Measurements from ENCODE around the gene INPP4B. TPM values are rescaled to one million over a fixed set of nuclear protein-coding genes. Genes with fewer than 3 reads are reported as not detected.

Gene INPP4B
- polyA plus RNA-seq, 1 of the 3 experiments (the other 2 are of a cell fraction) = 0.08 TPM

GRCh38 chr4:142354794-142355420 lies 491.2 kb downstream of the INPP4B start (continued):
- TF ChIP-seq SIN3A (IDR thresholded peaks at IDR 0.05; ENCODE audit: borderline replicate concordance, low read depth, low read length) = no peak

DNA sequence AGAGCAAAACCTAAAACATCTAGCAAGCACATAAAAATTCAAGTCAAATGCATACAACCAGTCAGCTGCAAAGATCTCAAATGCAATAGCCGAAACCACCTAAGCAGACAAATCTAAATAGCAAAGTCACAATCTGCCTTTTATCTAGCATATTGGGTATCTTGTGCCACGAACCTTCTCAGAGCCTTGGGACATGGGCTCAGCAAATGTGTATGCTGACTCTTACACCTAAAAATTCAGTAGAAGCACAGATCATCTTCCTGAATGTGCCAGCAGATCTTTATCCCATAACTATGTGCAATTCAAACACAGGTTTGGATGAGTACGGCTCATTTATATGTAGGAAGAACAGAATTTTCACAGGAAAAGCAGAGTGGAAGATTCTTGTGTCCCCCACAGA lies 492.1 kb downstream of the INPP4B start:
- H3K9me3 ChIP-seq = no peaks in the 10 kb centered on the region
- no peak overlapping the region for H3K4me3 ChIP-seq (ENCODE audit: low read depth in 2 of 2, low read length in 1 of 2)
- no peaks in the 10 kb centered on the region for H3K9me2 ChIP-seq
- no peaks in the 10 kb centered on the region for H3F3A ChIP-seq (replicated peaks; ENCODE audit: insufficient read depth)
- H3K79me2 ChIP-seq (ENCODE audit: insufficient read depth) = no peaks in the 10 kb centered on the region
- no peak overlapping the region for H3K9ac ChIP-seq
- H4K20me1 ChIP-seq (ENCODE audit: insufficient read depth) = no peaks in the 10 kb centered on the region
- CTCF ChIA-PET = interaction anchor here (0.9 to 6.2 kb wide), 7 partner anchors 10 to 492 kb away, joined by 3 to 55 read pairs (median 4); partner anchors contain the start of gene INPP4B
- no peaks in the 10 kb centered on the region for H3K36me3 ChIP-seq (replicated peaks in 1 of 2; ENCODE audit: control insufficient read depth in 1 of 2, insufficient read depth in 2 of 2, low read length in 1 of 2)
- DNase-seq = no peak
- TF ChIP-seq POLR2AphosphoS5 (IDR thresholded peaks at IDR 0.05; ENCODE audit: low read depth, low read length) = no peak
- no peak for TF ChIP-seq RXRA (IDR thresholded peaks at IDR 0.05; ENCODE audit: borderline replicate concordance, low read depth)
- no peak for TF ChIP-seq RFX5 (IDR thresholded peaks at IDR 0.05; ENCODE audit: low read length)
- TF ChIP-seq FOXJ3 (CRISPR knock-in tag; IDR thresholded peaks at IDR 0.05) = no peak
- no peak for TF ChIP-seq GATA2 (CRISPR knock-in tag; IDR thresholded peaks at IDR 0.05)
- peak; percentile 6; the same call in 1 of the 2 replicates for TF ChIP-seq TCF12 (IDR thresholded peaks at IDR 0.05)
- 0 out of 4 replicates have a peak, but pooled peaks of 1 of the 2 experiments have one; percentile 10 for TF ChIP-seq EP300 (IDR thresholded peaks at IDR 0.05; ENCODE audit: borderline replicate concordance in 1 of 2, low read depth in 1 of 2, low read length in 1 of 2)
- H3K4me2 ChIP-seq = no peak overlapping the region; the same call in 1 of the 2 replicates
- POLR2A ChIA-PET = no interaction called here
- H3K27ac ChIP-seq (ENCODE audit: low read depth in 2 of 2, low read length in 1 of 2) = no peak overlapping the region
- H3K4me1 ChIP-seq (ENCODE audit: control insufficient read depth in 1 of 2, insufficient read depth in 2 of 2, low read depth in 1 of 2, low read length in 1 of 2) = peaks cover 0 to 12% of the 10 kb centered on the region in 2 experiments; a peak in 1 of 4 replicates
- 79% methylated on average over 3 of the region's 3 CpGs for WGBS (ENCODE audit: low lambda C conversion rate)
- peak overlapping the region; percentile 21; the same call in 1 of the 2 replicates for H2AFZ ChIP-seq (ENCODE audit: low read depth)
- H3K27me3 ChIP-seq (ENCODE audit: insufficient read depth) = no peaks in the 10 kb centered on the region

GRCh38 chr4:142353149-142353738 lies 492.9 kb downstream of the INPP4B start:
- Histone ChIP-seq H2AFZ (ENCODE audit: low read depth) (peak overlapping the region; percentile 21; the same call in 1 of the 2 replicates), H3K4me2 (no peak overlapping the region), H3K27ac (ENCODE audit: low read depth in 2 of 2, low read length in 1 of 2) (no peak overlapping the region), H3K9me3 (no peaks in the 10 kb centered on the region), H3K79me2 (ENCODE audit: insufficient read depth) (no peaks in the 10 kb centered on the region), H3K36me3 (replicated peaks in 1 of 2; ENCODE audit: control insufficient read depth in 1 of 2, insufficient read depth in 2 of 2, low read length in 1 of 2) (no peaks in the 10 kb centered on the region), H4K20me1 (ENCODE audit: insufficient read depth) (no peaks in the 10 kb centered on the region), H3K9me2 (no peaks in the 10 kb centered on the region), H3F3A (replicated peaks; ENCODE audit: insufficient read depth) (no peaks in the 10 kb centered on the region), H3K27me3 (ENCODE audit: insufficient read depth) (no peaks in the 10 kb centered on the region), H3K9ac (no peak overlapping the region), H3K4me3 (ENCODE audit: low read depth in 2 of 2, low read length in 1 of 2) (no peak overlapping the region), H3K4me1 (ENCODE audit: control insufficient read depth in 1 of 2, insufficient read depth in 2 of 2, low read depth in 1 of 2, low read length in 1 of 2) (peaks cover 0 to 12% of the 10 kb centered on the region in 2 experiments; a peak in 1 of 4 replicates)
- 30% methylated on average over 5 of the region's 5 CpGs for WGBS (ENCODE audit: low lambda C conversion rate)
- POLR2A ChIA-PET = no interaction called here
- CTCF ChIA-PET = interaction anchor here (0.6 to 6.2 kb wide), 26 partner anchors 10 to 1052 kb away, joined by 3 to 55 read pairs (median 3); no protein-coding TSS in a partner anchor
- TF ChIP-seq MXI1 (IDR thresholded peaks at IDR 0.05; ENCODE audit: low read depth, low read length) (no peak), SMC3 (IDR thresholded peaks at IDR 0.05; ENCODE audit: low read depth, low read length) (peak; percentile 87), POLR2AphosphoS5 (IDR thresholded peaks at IDR 0.05; ENCODE audit: low read depth, low read length) (no peak), TAF1 (IDR thresholded peaks at IDR 0.05; ENCODE audit: borderline replicate concordance, low read depth, low read length) (no peak), MEF2A (IDR thresholded peaks at IDR 0.05; ENCODE audit: borderline replicate concordance, low read depth) (no peak), RAD21 (IDR thresholded peaks at IDR 0.05; ENCODE audit: low read length) (peak; percentile 89), TEAD4 (IDR thresholded peaks at IDR 0.05; ENCODE audit: borderline replicate concordance, insufficient read depth) (no peak), YY1 (IDR thresholded peaks at IDR 0.05; ENCODE audit: low read depth) (no peak)
- TF ChIP-seq, protein P1, sequence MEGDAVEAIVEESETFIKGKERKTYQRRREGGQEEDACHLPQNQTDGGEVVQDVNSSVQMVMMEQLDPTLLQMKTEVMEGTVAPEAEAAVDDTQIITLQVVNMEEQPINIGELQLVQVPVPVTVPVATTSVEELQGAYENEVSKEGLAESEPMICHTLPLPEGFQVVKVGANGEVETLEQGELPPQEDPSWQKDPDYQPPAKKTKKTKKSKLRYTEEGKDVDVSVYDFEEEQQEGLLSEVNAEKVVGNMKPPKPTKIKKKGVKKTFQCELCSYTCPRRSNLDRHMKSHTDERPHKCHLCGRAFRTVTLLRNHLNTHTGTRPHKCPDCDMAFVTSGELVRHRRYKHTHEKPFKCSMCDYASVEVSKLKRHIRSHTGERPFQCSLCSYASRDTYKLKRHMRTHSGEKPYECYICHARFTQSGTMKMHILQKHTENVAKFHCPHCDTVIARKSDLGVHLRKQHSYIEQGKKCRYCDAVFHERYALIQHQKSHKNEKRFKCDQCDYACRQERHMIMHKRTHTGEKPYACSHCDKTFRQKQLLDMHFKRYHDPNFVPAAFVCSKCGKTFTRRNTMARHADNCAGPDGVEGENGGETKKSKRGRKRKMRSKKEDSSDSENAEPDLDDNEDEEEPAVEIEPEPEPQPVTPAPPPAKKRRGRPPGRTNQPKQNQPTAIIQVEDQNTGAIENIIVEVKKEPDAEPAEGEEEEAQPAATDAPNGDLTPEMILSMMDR (IDR thresholded peaks at IDR 0.05) = peak; percentile 93
- DNase-seq = no peak
